C4-2B (cell line): ENCODE data around the gene ARID3B.

Source experiments
- CTCF ChIP-seq: fragments of 450-650 bp; conservative IDR thresholded peaks from 2 replicates; pipeline ENCODE4 v1.5.1; 2017; ENCODE audit warnings: mild to moderate bottlenecking
- ZFX ChIP-seq: fragments of 450-650 bp; IDR thresholded peaks from 2 replicates; pipeline ENCODE4 v1.6.1; 2017

GRCh38 chr15:74525309-74525708 lies 15.7 kb upstream of the ARID3B start:
- TF ChIP-seq CTCF (no peak), ZFX (no peak)
